OCI-LY1 (cell line): ENCODE data around the gene SARS1.

Experiments
- H2AFZ ChIP-seq: fragments of 200-600 bp; sonication (generic), shearing (Covaris generic); 2 replicates; pipeline ENCODE4 v1.6.0; 2014; ENCODE audit warnings: antibody characterized with exemption, mild to moderate bottlenecking, low read length
- H3F3A ChIP-seq: fragments of 200-600 bp; sonication (generic), shearing (Covaris generic); 2 replicates; pipeline ENCODE4 v1.6.0; 2014; ENCODE audit warnings: mild to moderate bottlenecking, antibody characterized with exemption, low read length, moderate library complexity; ENCODE audit not compliant: insufficient read depth
- H3K27ac ChIP-seq: fragments of 200-600 bp; sonication (generic); 2 replicates; pipeline ENCODE4 v1.5.1; 2014; ENCODE audit warnings: low read length, mixed run types, mild to moderate bottlenecking, low read depth; ENCODE audit not compliant: poor library complexity, severe bottlenecking
- H3K27me3 ChIP-seq: fragments of 200-600 bp; sonication (generic); 2 replicates; pipeline ENCODE4 v1.6.0; 2014; ENCODE audit warnings: antibody characterized with exemption, mild to moderate bottlenecking, low read length, moderate library complexity; ENCODE audit not compliant: insufficient read depth
- H3K36me3 ChIP-seq: fragments of 200-600 bp; sonication (generic); 2 replicates; pipeline ENCODE4 v1.6.1; 2014; ENCODE audit warnings: mild to moderate bottlenecking, antibody characterized with exemption, low read length, moderate library complexity, mixed read lengths; ENCODE audit not compliant: insufficient read depth
- H3K4me1 ChIP-seq: fragments of 200-600 bp; sonication (generic); 2 replicates; pipeline ENCODE4 v1.5.1; 2014; ENCODE audit warnings: mild to moderate bottlenecking, low read length, moderate library complexity; ENCODE audit not compliant: insufficient read depth, severe bottlenecking
- H3K4me2 ChIP-seq: fragments of 200-600 bp; sonication (generic), shearing (Covaris generic); 2 replicates; pipeline ENCODE4 v1.6.1; 2014; ENCODE audit warnings: low read length
- H3K4me3 ChIP-seq: fragments of 200-600 bp; sonication (generic); 2 replicates; pipeline ENCODE4 v1.5.1; 2014; ENCODE audit warnings: low read length, low read depth, mild to moderate bottlenecking, mixed read lengths; ENCODE audit not compliant: poor library complexity, severe bottlenecking
- H3K79me2 ChIP-seq: fragments of 200-600 bp; shearing (Covaris generic); 2 replicates; pipeline ENCODE4 v1.6.1; 2016; ENCODE audit warnings: mixed run types, low read length, mixed read lengths; ENCODE audit not compliant: insufficient read depth
- H3K9ac ChIP-seq: fragments of 200-600 bp; sonication (generic), shearing (Covaris generic); 2 replicates; pipeline ENCODE4 v1.6.1; 2014; ENCODE audit warnings: mild to moderate bottlenecking, low read length, mixed read lengths
- H3K9me2 ChIP-seq: fragments of 200-600 bp; sonication (generic), shearing (Covaris generic); 2 replicates; pipeline ENCODE4 v1.6.1; 2014; ENCODE audit warnings: low read depth, mild to moderate bottlenecking, low read length, mixed read lengths
- H3K9me3 ChIP-seq: fragments of 200-600 bp; shearing (Covaris generic); 2 replicates; pipeline ENCODE4 v1.6.1; 2014; ENCODE audit warnings: low read length, mixed read lengths
- H4K20me1 ChIP-seq: fragments of 200-600 bp; sonication (generic), shearing (Covaris generic); 2 replicates; pipeline ENCODE4 v1.6.0; 2016; ENCODE audit warnings: mild to moderate bottlenecking, low read length; ENCODE audit not compliant: insufficient read depth
- CTCF ChIP-seq: fragments of 200-600 bp; sonication (generic), shearing (Covaris generic); IDR thresholded peaks from 2 replicates; pipeline ENCODE4 v1.5.1; 2017; ENCODE audit warnings: mild to moderate bottlenecking, antibody characterized with exemption, low read length, moderate library complexity, mixed read lengths
- EZH2 ChIP-seq: fragments of 200-600 bp; sonication (generic), shearing (Covaris generic); IDR thresholded peaks from 2 replicates; pipeline ENCODE4 v1.8.0; 2017; ENCODE audit warnings: borderline replicate concordance, mixed run types, mild to moderate bottlenecking, antibody characterized with exemption, low read length, moderate library complexity, mixed read lengths

Gene SARS1

GRCh38 chr1:109259674-109260557 lies 46.2 kb downstream of the SARS1 start:
- Histone ChIP-seq H3K4me1 (no peaks in the 10 kb centered on the region), H3K9ac (no peak overlapping the region), H3K27ac (no peak overlapping the region)

GRCh38 chr1:109261006-109261405 lies 47.3 kb downstream of the SARS1 start:
- no peaks in the 10 kb centered on the region for H4K20me1 ChIP-seq
- no peak overlapping the region for H3K4me3 ChIP-seq
- no peaks in the 10 kb centered on the region for H3K79me2 ChIP-seq
- H3K9me2 ChIP-seq: no peaks in the 10 kb centered on the region
- H3K4me1 ChIP-seq: no peaks in the 10 kb centered on the region
- no peak for TF ChIP-seq EZH2
- no peak for TF ChIP-seq CTCF
- H3K27ac ChIP-seq: no peak overlapping the region
- no peaks in the 10 kb centered on the region for H3K27me3 ChIP-seq
- H3K36me3 ChIP-seq: no peaks in the 10 kb centered on the region
- no peaks in the 10 kb centered on the region for H3K9me3 ChIP-seq
- no peaks in the 10 kb centered on the region for H3F3A ChIP-seq
- H3K4me2 ChIP-seq: no peak overlapping the region
- no peak overlapping the region for H3K9ac ChIP-seq
- no peak overlapping the region for H2AFZ ChIP-seq

More at GRCh38 chr1:109259674-109260557, 46.2 kb downstream of the SARS1 start:
- H3K79me2 ChIP-seq: no peaks in the 10 kb centered on the region
- H3K36me3 ChIP-seq: no peaks in the 10 kb centered on the region
- H3K9me2 ChIP-seq: no peaks in the 10 kb centered on the region
- no peak overlapping the region for H2AFZ ChIP-seq
- no peak overlapping the region for H3K4me3 ChIP-seq
- H3F3A ChIP-seq: no peaks in the 10 kb centered on the region
- H4K20me1 ChIP-seq: no peaks in the 10 kb centered on the region
- no peaks in the 10 kb centered on the region for H3K27me3 ChIP-seq
- H3K9me3 ChIP-seq: no peaks in the 10 kb centered on the region
- TF ChIP-seq CTCF (no peak), EZH2 (no peak)
- no peak overlapping the region for H3K4me2 ChIP-seq

- H3K9me2 ChIP-seq: no peaks in the 10 kb centered on the region
- H3K27me3 ChIP-seq: no peaks in the 10 kb centered on the region
- no peaks in the 10 kb centered on the region for H3K36me3 ChIP-seq
- no peaks in the 10 kb centered on the region for H4K20me1 ChIP-seq
- no peaks in the 10 kb centered on the region for H3K79me2 ChIP-seq
- H2AFZ ChIP-seq: no peak overlapping the region
- TF ChIP-seq CTCF: no peak
- TF ChIP-seq EZH2: no peak
- H3K9me3 ChIP-seq: no peaks in the 10 kb centered on the region
- no peaks in the 10 kb centered on the region for H3K4me1 ChIP-seq
- no peaks in the 10 kb centered on the region for H3F3A ChIP-seq
- no peak overlapping the region for H3K9ac ChIP-seq
- no peak overlapping the region for H3K4me3 ChIP-seq
- H3K4me2 ChIP-seq: no peak overlapping the region
- no peak overlapping the region for H3K27ac ChIP-seq
Measured at GRCh38 chr1:109261578-109261977, 47.9 kb downstream of the SARS1 start.
